ENCODE measurements around the gene SP140. TPM values are rescaled to one million over a fixed set of nuclear protein-coding genes. Genes with fewer than 3 reads are reported as not detected.

The SP140 gene
- total RNA-seq, 1 experiment from 2014 or later: 2.6 TPM

- Histone ChIP-seq H3K36me3 (ENCODE audit: control insufficient read depth in 1 of 2, insufficient read depth in 2 of 2, low read length in 2 of 2) (peaks cover 3 to 9% of the 10 kb centered on the region in 2 experiments; a peak in 2 of 4 replicates), H3K4me2 (ENCODE audit: low read length) (no peak overlapping the region), H3K4me3 (replicated peaks in 1 of 2; ENCODE audit: low read depth in 1 of 2, low read length in 2 of 2) (no peak overlapping the region), H3K4me1 (ENCODE audit: control insufficient read depth in 1 of 2, insufficient read depth in 2 of 2, low read length in 2 of 2) (no peaks in the 10 kb centered on the region), H3K79me2 (ENCODE audit: insufficient read depth, low read length) (no peaks in the 10 kb centered on the region), H3K9ac (ENCODE audit: low read length) (no peak overlapping the region), H3K27ac (ENCODE audit: low read depth, low read length) (no peak overlapping the region), H4K20me1 (ENCODE audit: insufficient read depth) (no peaks in the 10 kb centered on the region), H3K9me2 (ENCODE audit: insufficient read depth) (no peaks in the 10 kb centered on the region), H3K27me3 (ENCODE audit: insufficient read depth, low read length) (no peaks in the 10 kb centered on the region), H2AFZ (ENCODE audit: low read depth, low read length, poor library complexity, severe bottlenecking) (no peak overlapping the region), H3K9me3 (ENCODE audit: control insufficient read depth in 1 of 2, insufficient read depth in 1 of 2, low read depth in 1 of 2, low read length in 2 of 2) (no peaks in the 10 kb centered on the region)
- no peak for DNase-seq (ENCODE audit: low read depth, low spot score)
- no peak for ATAC-seq
- TF ChIP-seq JUND (IDR thresholded peaks at IDR 0.05) (no peak), POLR2AphosphoS5 (IDR thresholded peaks at IDR 0.05; ENCODE audit: low read depth, low read length) (no peak), ATF3 (IDR thresholded peaks at IDR 0.05) (no peak), RAD21 (IDR thresholded peaks at IDR 0.05; ENCODE audit: low read depth) (no peak), SRF (IDR thresholded peaks at IDR 0.05; ENCODE audit: low read depth) (no peak), SIN3A (IDR thresholded peaks at IDR 0.05; ENCODE audit: low read depth) (no peak), POLR2A (IDR thresholded peaks at IDR 0.05; ENCODE audit: borderline replicate concordance, extremely low read depth, insufficient read depth, insufficient read length) (no peak), ZBTB33 (IDR thresholded peaks at IDR 0.05; ENCODE audit: extremely low read depth, insufficient replicate concordance, low read length) (no peak), EZH2phosphoT487 (IDR thresholded peaks at IDR 0.05; ENCODE audit: borderline replicate concordance) (no peak), TCF7L2 (IDR thresholded peaks at IDR 0.05; ENCODE audit: borderline replicate concordance, extremely low read depth, insufficient read depth, insufficient read length) (no peak)
- POLR2A ChIA-PET: no interaction called here
- no TSS peak for BruUV-seq (replicated peaks)
- CTCF ChIA-PET: no interaction called here
- intact Hi-C loops (cut with micrococcal nuclease): no loop called here
- RAD21 ChIA-PET (ENCODE audit: low non-redundant PET in 1 of 2, low total read pairs in 2 of 2, uncharacterized antibody in 2 of 2, unreplicated experiment in 2 of 2): no interaction called here
Observed at GRCh38 chr2:230362030-230362691, 136.6 kb downstream of the SP140 start.

Other genes starting within 250 kb of the SP140 start
- gene SLC16A14, start 156.8 kb upstream of the SP140 start, total RNA-seq (2021; ENCODE audit: unreplicated experiment): 7.9 TPM
- 8.5 TPM for gene SP110, start 5.8 kb upstream of the SP140 start, total RNA-seq (2021; ENCODE audit: unreplicated experiment)
- gene SP140L, start 101.5 kb downstream of the SP140 start, total RNA-seq (2021; ENCODE audit: unreplicated experiment): 28.9 TPM
- 48.1 TPM for gene SP100, start 190.5 kb downstream of the SP140 start, total RNA-seq (2021; ENCODE audit: unreplicated experiment)